Stomach (tissue), 4 donors: Measurements from ENCODE around the gene TFEB.

ENCODE experiments used
- CTCF ChIP-seq, 7 experiments: fragments of 450-650 bp in 4 of 7; fragments of 200-600 bp in 3 of 7; sonication (generic) in 3 of 7; IDR thresholded peaks; one replicate each; pipeline ENCODE4 v1.5.1; 2016 to 2019; ENCODE audit warnings: antibody characterized with exemption in 7 of 7, control low read depth in 2 of 7, mild to moderate bottlenecking in 1 of 7
- EP300 ChIP-seq: sonication (generic); formaldehyde crosslinking; IDR thresholded peaks from one replicate; pipeline ENCODE4 v1.6.1; 2017; ENCODE audit warnings: antibody characterized with exemption
- POLR2A ChIP-seq, 4 donors: fragments of 450-650 bp; IDR thresholded peaks; one replicate each; pipeline ENCODE4 v1.6.1; 2016; ENCODE audit warnings: antibody characterized with exemption in 4 of 4, control low read depth in 2 of 4, mild to moderate bottlenecking in 1 of 4, moderate library complexity in 1 of 4
- POLR2AphosphoS5 ChIP-seq, 3 donors: sonication (generic); formaldehyde crosslinking; IDR thresholded peaks; one replicate each; pipeline ENCODE4 v1.6.1; 2016; ENCODE audit warnings: antibody characterized with exemption in 3 of 3

- TF ChIP-seq CTCF (IDR thresholded peaks at IDR 0.05), result no peak
- no peak for TF ChIP-seq POLR2A (IDR thresholded peaks at IDR 0.05)
- no peak for TF ChIP-seq EP300
- TF ChIP-seq POLR2AphosphoS5 (IDR thresholded peaks at IDR 0.05), result no peak
Measured at GRCh38 chr6:41695825-41696224, 39.6 kb downstream of the TFEB start.
